OCI-LY3 (cell line): Measurements from ENCODE around the gene PFAS.

Experiments
- CTCF ChIP-seq: fragments of 200-600, 300-600 bp; sonication (generic); IDR thresholded peaks from 2 replicates; pipeline ENCODE4 v1.5.1; 2014; ENCODE audit warnings: antibody characterized with exemption, low read length, low read depth
- EZH2phosphoT487 ChIP-seq: fragments of 200-600 bp; shearing (Covaris generic); IDR thresholded peaks from 2 replicates; pipeline ENCODE4 v1.6.1; 2018; ENCODE audit warnings: antibody characterized with exemption, mixed run types, low read depth

DNA sequence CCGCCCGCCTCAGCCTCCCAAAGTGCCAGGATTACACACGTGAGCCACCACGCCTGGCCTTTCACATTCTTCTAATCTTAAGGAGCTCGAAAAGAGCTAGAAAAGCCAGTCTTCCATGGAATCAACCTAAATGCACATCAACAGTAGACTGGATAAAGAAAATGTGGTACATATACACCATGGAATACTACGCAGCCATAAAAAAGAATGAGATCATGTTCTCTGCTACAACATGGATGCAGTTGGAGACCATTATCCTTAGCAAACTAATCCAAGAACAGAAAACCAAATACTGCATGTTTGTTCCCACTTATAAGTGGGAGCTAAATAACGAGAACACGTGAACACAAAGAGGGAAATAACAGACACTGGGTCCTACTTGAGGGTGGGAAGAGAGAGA, 4.3 kb upstream of the PFAS start:
- TF ChIP-seq CTCF (no peak), EZH2phosphoT487 (no peak)
